OCI-LY7 (cell line): ENCODE data around the gene TRIP6. TPM values are rescaled to one million over a fixed set of nuclear protein-coding genes. Genes with fewer than 3 reads are reported as not detected.

ENCODE experiments used
- BruUV-seq: library from RNA; stranded (reverse); fragments of 400-500 nt; replicated peaks from 2 replicates; lab custom pipeline; 2021; lab: Mats Ljungman, UMichigan
- CTCF ChIA-PET: fragments of 300-600 bp; sonication (Branson Sonifier 250); formaldehyde crosslinking; loops from one replicate; lab custom pipeline; 2022; ENCODE audit warnings: antibody characterized with exemption; ENCODE audit not compliant: unreplicated experiment; lab: Charles Lee
- POLR2A ChIA-PET: fragments of 300-600 bp; sonication (Branson Sonifier 250); formaldehyde crosslinking; loops from one replicate; lab custom pipeline; 2022; ENCODE audit warnings: antibody characterized with exemption; lab: Charles Lee
- DNase-seq: peaks from one replicate; pipeline ENCODE4 v3.0.0-alpha.2; 2015; ENCODE audit warnings: low spot score
- H2AFZ ChIP-seq: fragments of 200-600 bp; sonication (generic), shearing (Covaris generic); 2 replicates; pipeline ENCODE4 v1.6.1; 2014; ENCODE audit warnings: mild to moderate bottlenecking, antibody characterized with exemption, low read length, moderate library complexity
- H3K27ac ChIP-seq: fragments of 200-600 bp; sonication (generic); 2 replicates; pipeline ENCODE4 v1.5.1; 2014; ENCODE audit warnings: mixed run types, low read depth, mild to moderate bottlenecking, moderate library complexity, low read length, inconsistent platforms; ENCODE audit not compliant: poor library complexity, severe bottlenecking
- H3K36me3 ChIP-seq: fragments of 200-600 bp; sonication (generic); 2 replicates; pipeline ENCODE4 v1.6.1; 2014; ENCODE audit warnings: mild to moderate bottlenecking, antibody characterized with exemption, low read length, moderate library complexity, mixed read lengths; ENCODE audit not compliant: insufficient read depth
- H3K4me1 ChIP-seq: fragments of 200-600 bp; sonication (generic); 2 replicates; pipeline ENCODE4 v1.5.1; 2014; ENCODE audit warnings: mild to moderate bottlenecking, low read length; ENCODE audit not compliant: insufficient read depth, poor library complexity, severe bottlenecking
- H3K4me2 ChIP-seq: fragments of 200-600 bp; sonication (generic); 2 replicates; pipeline ENCODE4 v1.6.1; 2014; ENCODE audit warnings: mild to moderate bottlenecking, low read length
- H3K4me3 ChIP-seq: fragments of 200-600 bp; sonication (generic); 2 replicates; pipeline ENCODE4 v1.5.1; 2014; ENCODE audit warnings: mild to moderate bottlenecking, low read depth, low read length; ENCODE audit not compliant: poor library complexity, severe bottlenecking
- H3K79me2 ChIP-seq: fragments of 200-600 bp; sonication (generic); 2 replicates; pipeline ENCODE4 v1.6.1; 2016; ENCODE audit warnings: low read depth, mild to moderate bottlenecking, low read length, moderate library complexity, mixed read lengths; ENCODE audit not compliant: insufficient read depth
- H3K9me2 ChIP-seq: fragments of 200-600 bp; sonication (generic); 2 replicates; pipeline ENCODE4 v1.6.1; 2016; ENCODE audit warnings: mild to moderate bottlenecking, low read length, mixed read lengths; ENCODE audit not compliant: insufficient read depth
- H3K9me3 ChIP-seq: fragments of 200-600 bp; sonication (generic); 2 replicates; pipeline ENCODE4 v1.6.1; 2014; ENCODE audit warnings: mild to moderate bottlenecking, mixed run types, low read length, mixed read lengths
- H4K20me1 ChIP-seq: fragments of 200-600 bp; sonication (generic); 2 replicates; pipeline ENCODE4 v1.6.1; 2014; ENCODE audit warnings: mild to moderate bottlenecking, antibody characterized with exemption, low read length, moderate library complexity, mixed read lengths; ENCODE audit not compliant: insufficient read depth
- CTCF ChIP-seq: fragments of 200-600 bp; sonication (generic); conservative IDR thresholded peaks from 2 replicates; pipeline ENCODE4 v1.5.1; 2014; ENCODE audit warnings: mild to moderate bottlenecking, antibody characterized with exemption, low read length, moderate library complexity, mixed read lengths
- EZH2phosphoT487 ChIP-seq: fragments of 200-600 bp; sonication (generic); IDR thresholded peaks from 2 replicates; pipeline ENCODE4 v1.6.1; 2018; ENCODE audit warnings: low read depth, borderline replicate concordance, mild to moderate bottlenecking, mixed run types, antibody characterized with exemption, low read length, moderate library complexity, mixed read lengths
- intact Hi-C: fragments of 100-400 bp; cut with micrococcal nuclease; formaldehyde crosslinking; loops from one replicate; pipeline ENCODE4 v1.10.0; 2022; ENCODE audit not compliant: unreplicated experiment
- total RNA-seq, 2 experiments: library from RNA; depleted of rRNA in 1 of 2; stranded (reverse); fragments of >200 nt in 1 of 2; shearing (Covaris generic) in 1 of 2; gene quantifications; 2 replicates each; pipeline ENCODE4 v1.2.3, GENCODE V29; 2014 to 2022

The TRIP6 gene
- total RNA-seq, 2 experiments from 2014 or later, result 3.1 to 3.3 TPM

GRCh38 chr7:100864263-100864845, 2.8 kb upstream of the TRIP6 start:
- CTCF ChIA-PET, result no interaction called here
- Histone ChIP-seq H3K4me2 (no peak overlapping the region), H3K9me2 (no peaks in the 10 kb centered on the region), H3K4me3 (no peak overlapping the region), H2AFZ (no peak overlapping the region), H3K9me3 (no peaks in the 10 kb centered on the region), H3K27ac (no peak overlapping the region), H4K20me1 (no peaks in the 10 kb centered on the region), H3K4me1 (peaks cover 9% of the 10 kb centered on the region), H3K79me2 (no peaks in the 10 kb centered on the region), H3K36me3 (peaks cover 29% of the 10 kb centered on the region)
- intact Hi-C loops, result no loop called here
- POLR2A ChIA-PET, result interaction anchor here (0.6 to 0.7 kb wide), 3 partner anchors 8 to 273 kb away, joined by 3 to 6 read pairs (median 4); no protein-coding TSS in a partner anchor
- no peak for TF ChIP-seq EZH2phosphoT487
- no peak for TF ChIP-seq CTCF
- BruUV-seq, result no TSS peak
- no peak for DNase-seq

DNA sequence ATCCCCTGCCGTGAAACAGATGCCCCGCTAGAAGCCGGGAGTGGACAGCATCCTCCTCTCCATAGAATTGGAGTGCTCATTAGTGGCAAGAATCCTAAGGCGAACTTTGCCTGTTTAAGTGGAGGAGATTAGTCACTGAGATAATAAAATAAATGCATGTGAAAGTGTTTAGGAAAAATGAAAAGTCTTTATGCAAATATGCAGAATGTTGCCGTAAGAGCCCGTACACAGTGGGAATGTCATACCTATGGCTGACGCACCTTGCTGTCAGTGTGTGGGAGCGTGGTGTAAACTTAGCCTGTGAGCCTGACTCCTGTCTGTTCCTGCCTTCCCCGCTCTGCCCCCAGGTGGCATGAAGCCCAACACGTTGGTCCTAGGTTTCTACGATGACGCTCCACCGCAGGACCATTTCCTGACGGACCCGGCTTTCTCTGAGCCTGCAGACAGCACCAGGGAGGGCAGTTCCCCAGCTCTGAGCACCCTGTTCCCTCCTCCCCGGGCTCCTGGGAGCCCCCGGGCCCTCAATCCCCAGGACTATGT, 1.7 kb upstream of the TRIP6 start:
- no peak overlapping the region for H3K4me3 ChIP-seq
- H3K79me2 ChIP-seq, result no peaks in the 10 kb centered on the region
- H3K36me3 ChIP-seq, result peaks cover 20% of the 10 kb centered on the region
- H3K9me2 ChIP-seq, result no peaks in the 10 kb centered on the region
- intact Hi-C loops, result no loop called here
- no peaks in the 10 kb centered on the region for H4K20me1 ChIP-seq
- CTCF ChIA-PET, result no interaction called here
- H3K9me3 ChIP-seq, result no peaks in the 10 kb centered on the region
- no TSS peak for BruUV-seq
- peaks cover 9% of the 10 kb centered on the region for H3K4me1 ChIP-seq
- no peak overlapping the region for H2AFZ ChIP-seq
- no peak for DNase-seq
- POLR2A ChIA-PET, result no interaction called here
- H3K4me2 ChIP-seq, result no peak overlapping the region
- TF ChIP-seq EZH2phosphoT487 (no peak), CTCF (no peak)
- no peak overlapping the region for H3K27ac ChIP-seq
